K562 (cell line): ENCODE measurements around the gene OLR1.

ENCODE experiments used
- CEBPB ChIP-seq: fragments of 450-650 bp; IDR thresholded peaks from 2 replicates; pipeline ENCODE4 v1.6.1; 2016; ENCODE audit warnings: missing genetic modification characterization, missing compliant biosample characterization
- ELF4 ChIP-seq: fragments of 450-650 bp; formaldehyde crosslinking; IDR thresholded peaks from 2 replicates; pipeline ENCODE4 v1.4.0; 2022; ENCODE audit warnings: missing genetic modification characterization
- GATAD2A ChIP-seq: fragments of 450-650 bp; IDR thresholded peaks from 2 replicates; pipeline ENCODE4 v1.6.1; 2017
- HDGF ChIP-seq: fragments of 450-650 bp; IDR thresholded peaks from 2 replicates; pipeline ENCODE4 v1.6.1; 2016
- KLF6 ChIP-seq: fragments of 250-450 bp; sonication (Bioruptor Pico); IDR thresholded peaks from 2 replicates; pipeline ENCODE4 v1.4.0; 2020; ENCODE audit warnings: mild to moderate bottlenecking, moderate library complexity, borderline replicate concordance
- MYNN ChIP-seq, 2 experiments: sonication (generic); formaldehyde crosslinking in 1 of 2; IDR thresholded peaks; 2 replicates each; pipeline versions ENCODE4 v1.5.0 to v1.6.1; 2016 to 2020; ENCODE audit warnings: antibody characterized with exemption in 1 of 2, missing genetic modification reagents in 1 of 2
- NRF1 ChIP-seq, 2 experiments: fragments of 450-650 bp; IDR thresholded peaks in 1 of 2; conservative IDR thresholded peaks in 1 of 2; 2 replicates each; pipeline ENCODE4 v1.6.1; 2014; ENCODE audit warnings: mild to moderate bottlenecking in 2 of 2
- REST ChIP-seq, 2 experiments: fragments of 450-650 bp; formaldehyde crosslinking in 1 of 2; IDR thresholded peaks; 2 replicates each; pipeline versions ENCODE4 v1.4.0 to v1.6.1; 2014 to 2020; ENCODE audit warnings: mild to moderate bottlenecking in 2 of 2, borderline replicate concordance in 1 of 2, low read depth in 1 of 2
- SMC3 ChIP-seq: conservative IDR thresholded peaks from 2 replicates; pipeline ENCODE4 v1.6.1; 2011; ENCODE audit warnings: low read depth, low read length, improper control_type of control experiment; ENCODE audit not compliant: insufficient read depth
- USF2 ChIP-seq: sonication (generic); formaldehyde crosslinking; IDR thresholded peaks from 2 replicates; pipeline ENCODE4 v1.5.0; 2020; ENCODE audit warnings: missing genetic modification reagents
- ZBTB8A ChIP-seq: fragments of 450-650 bp; IDR thresholded peaks from 2 replicates; pipeline ENCODE4 v1.6.1; 2018; ENCODE audit warnings: mild to moderate bottlenecking, moderate library complexity; ENCODE audit not compliant: partially characterized antibody
- ZNF140 ChIP-seq: fragments of 250-450 bp; sonication (Bioruptor Pico); IDR thresholded peaks from 2 replicates; pipeline ENCODE4 v1.8.0; 2021; ENCODE audit warnings: moderate library complexity, mild to moderate bottlenecking, inconsistent platforms

GRCh38 chr12:10215436-10215835 lies 43.5 kb upstream of the OLR1 start:
- TF ChIP-seq SMC3 (no peak), ELF4 (CRISPR knock-in tag) (no peak), GATAD2A (no peak), KLF6 (CRISPR knock-in tag) (no peak), HDGF (no peak), REST (IDR thresholded peaks at IDR 0.05; ENCODE audit: borderline replicate concordance) (no peak), REST (CRISPR knock-in tag; IDR thresholded peaks at IDR 0.05; ENCODE audit: low read depth) (no peak), ZBTB8A (no peak), USF2 (no peak), NRF1 (conservative IDR thresholded peaks at IDR 0.05 in 1 of 2, IDR thresholded peaks at IDR 0.05 in 1 of 2) (no peak), ZNF140 (CRISPR knock-in tag) (no peak), MYNN (IDR thresholded peaks at IDR 0.05) (no peak), MYNN (CRISPR knock-in tag; IDR thresholded peaks at IDR 0.05) (no peak), CEBPB (tag) (no peak)
